ENCODE data around the gene LRRC49.

The LRRC49 gene, protein sequence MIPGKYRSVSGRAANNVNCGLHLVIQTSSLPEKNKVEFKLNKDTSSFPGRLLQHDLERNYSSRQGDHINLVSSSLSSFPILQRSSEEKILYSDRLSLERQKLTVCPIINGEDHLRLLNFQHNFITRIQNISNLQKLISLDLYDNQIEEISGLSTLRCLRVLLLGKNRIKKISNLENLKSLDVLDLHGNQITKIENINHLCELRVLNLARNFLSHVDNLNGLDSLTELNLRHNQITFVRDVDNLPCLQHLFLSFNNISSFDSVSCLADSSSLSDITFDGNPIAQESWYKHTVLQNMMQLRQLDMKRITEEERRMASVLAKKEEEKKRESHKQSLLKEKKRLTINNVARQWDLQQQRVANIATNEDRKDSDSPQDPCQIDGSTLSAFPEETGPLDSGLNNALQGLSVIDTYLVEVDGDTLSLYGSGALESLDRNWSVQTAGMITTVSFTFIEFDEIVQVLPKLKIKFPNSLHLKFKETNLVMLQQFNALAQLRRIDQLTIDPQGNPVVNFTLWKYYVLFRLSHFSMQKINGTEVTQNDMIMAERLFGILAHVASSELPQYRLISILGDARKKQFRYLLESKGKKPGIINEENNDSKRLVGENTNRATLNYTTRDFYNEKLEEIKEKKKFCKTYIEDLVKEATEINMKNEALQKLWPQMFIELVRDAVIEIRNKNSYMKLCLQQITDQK

GRCh38 chr15:70892002-70892911, at the start of gene LRRC49, which contains the start of gene THAP10:
Gene LRRC49 (plus strand): TSS chr15:70892826. CDS start chr15:70892895, 69 bp downstream.
Gene THAP10 (minus strand): TSS chr15:70892433. CDS start chr15:70892272, 161 bp downstream.
- TF ChIP-seq CTCF (IDR thresholded peaks at IDR 0.05; ENCODE audit: borderline replicate concordance, extremely low read depth, low read length, poor library complexity, severe bottlenecking): no peak
- no peak for TF ChIP-seq EZH2 (IDR thresholded peaks at IDR 0.05; ENCODE audit: borderline replicate concordance, low read depth, low read length, severe bottlenecking)
- no peak within 1 kb of the TSS for H3K27ac ChIP-seq (ENCODE audit: low read length)

DNA sequence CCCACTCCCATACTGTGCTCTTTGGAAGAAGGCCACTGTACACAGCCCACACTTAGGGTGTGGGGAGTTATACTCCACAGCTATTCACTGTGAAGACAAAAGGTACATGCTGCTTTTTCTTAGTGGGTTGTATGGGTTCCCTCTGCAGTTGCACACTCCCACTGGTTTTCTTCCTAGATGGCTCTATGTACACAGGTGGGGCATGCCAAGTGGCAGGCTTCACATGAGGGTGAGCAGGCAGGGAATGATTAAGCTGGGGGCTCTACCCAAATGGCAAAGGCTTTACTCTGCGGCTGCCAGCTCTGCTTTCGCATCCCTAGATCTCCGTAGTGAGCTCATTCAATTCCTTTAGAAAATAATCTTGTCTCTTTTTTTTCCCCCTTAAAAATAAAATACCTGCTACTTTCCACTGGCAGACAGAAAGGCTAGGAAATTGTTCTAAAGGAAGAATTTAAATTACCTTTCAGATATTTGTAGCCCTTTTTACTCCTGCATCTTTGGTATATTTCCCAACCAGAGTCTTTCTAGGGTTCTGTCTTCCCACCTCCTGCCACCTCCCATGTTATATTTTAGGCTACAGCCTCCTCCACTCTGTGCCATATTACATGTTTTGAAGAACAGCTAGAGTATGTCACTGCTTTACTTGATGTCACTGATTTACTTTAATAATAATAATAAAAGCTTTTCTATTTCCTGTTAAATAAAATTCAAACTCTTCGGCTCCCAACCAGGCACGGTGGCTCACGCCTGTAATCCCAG, 46.8 kb upstream of the LRRC49 start:
- TF ChIP-seq EZH2 (IDR thresholded peaks at IDR 0.05; ENCODE audit: borderline replicate concordance, low read depth, low read length, severe bottlenecking) (no peak), CTCF (IDR thresholded peaks at IDR 0.05; ENCODE audit: borderline replicate concordance, extremely low read depth, low read length, poor library complexity, severe bottlenecking) (no peak)
- H3K27me3 ChIP-seq (ENCODE audit: insufficient read depth, low read length, poor library complexity): no peaks in the 10 kb centered on the region
- DNase-seq (no peak), ATAC-seq (ENCODE audit: insufficient read depth, low read depth) (no peak)
- no peak overlapping the region for H3K9ac ChIP-seq (ENCODE audit: low read depth, low read length)
- H3K4me2 ChIP-seq (ENCODE audit: insufficient read depth, low read length): no peak overlapping the region
- no peak overlapping the region for H2AFZ ChIP-seq (ENCODE audit: low read depth, low read length)
- H3K9me3 ChIP-seq (ENCODE audit: insufficient read depth, low read length, severe bottlenecking): no peaks in the 10 kb centered on the region
- no peaks in the 10 kb centered on the region for H3K36me3 ChIP-seq (ENCODE audit: insufficient read depth, low read length)
- H3K27ac ChIP-seq (ENCODE audit: low read length): no peak overlapping the region
- H3K4me3 ChIP-seq (ENCODE audit: low read depth in 1 of 2, low read length in 2 of 2): no peak overlapping the region
- H4K20me1 ChIP-seq (ENCODE audit: insufficient read depth, low read length): no peaks in the 10 kb centered on the region
- H3K4me1 ChIP-seq (ENCODE audit: insufficient read depth, low read length): no peaks in the 10 kb centered on the region
- no peaks in the 10 kb centered on the region for H3K79me2 ChIP-seq (ENCODE audit: insufficient read depth, low read length)

More at GRCh38 chr15:70892002-70892911, at the start of gene LRRC49, which contains the start of gene THAP10:
- Histone ChIP-seq H3K27me3 (ENCODE audit: insufficient read depth, low read length, poor library complexity) (no peaks in the 10 kb centered on the region), H2AFZ (ENCODE audit: low read depth, low read length) (no peak within 1 kb of the TSS), H3K4me2 (ENCODE audit: insufficient read depth, low read length) (no peak within 1 kb of the TSS), H3K4me1 (ENCODE audit: insufficient read depth, low read length) (no peaks in the 10 kb centered on the region), H3K79me2 (ENCODE audit: insufficient read depth, low read length) (no peaks in the 10 kb centered on the region), H4K20me1 (ENCODE audit: insufficient read depth, low read length) (no peaks in the 10 kb centered on the region), H3K9ac (ENCODE audit: low read depth, low read length) (no peak within 1 kb of the TSS), H3K9me3 (ENCODE audit: insufficient read depth, low read length, severe bottlenecking) (no peaks in the 10 kb centered on the region), H3K36me3 (ENCODE audit: insufficient read depth, low read length) (no peaks in the 10 kb centered on the region), H3K4me3 (ENCODE audit: low read depth in 1 of 2, low read length in 2 of 2) (no peak within 1 kb of the TSS)
- no peak for DNase-seq
- ATAC-seq (ENCODE audit: insufficient read depth, low read depth): no peak

DNA sequence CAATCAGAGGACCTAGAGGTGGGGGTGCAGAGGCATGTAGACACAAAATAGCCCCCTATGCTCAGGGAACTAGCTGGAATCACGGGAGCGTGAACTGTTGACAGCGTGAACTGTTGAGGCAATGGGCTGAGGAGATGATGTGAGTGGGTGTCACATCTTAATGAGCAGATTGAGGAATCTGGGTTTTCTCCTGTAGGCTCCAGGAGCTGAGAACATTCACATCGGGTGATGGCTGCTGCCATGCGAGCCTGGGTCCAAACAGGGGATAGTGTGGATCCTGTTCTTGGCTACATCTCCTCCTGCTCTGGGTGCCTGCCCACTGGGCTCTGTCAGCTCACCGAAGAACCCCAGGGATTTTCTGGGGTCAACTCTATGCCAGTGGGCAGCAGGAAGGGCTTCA, 40.7 kb upstream of the LRRC49 start:
- ATAC-seq (ENCODE audit: insufficient read depth, low read depth) (no peak), DNase-seq (no peak)
- no peaks in the 10 kb centered on the region for H3K79me2 ChIP-seq (ENCODE audit: insufficient read depth, low read length)
- H3K36me3 ChIP-seq (ENCODE audit: insufficient read depth, low read length): no peaks in the 10 kb centered on the region
- no peak overlapping the region for H3K4me3 ChIP-seq (ENCODE audit: low read depth in 1 of 2, low read length in 2 of 2)
- TF ChIP-seq CTCF (IDR thresholded peaks at IDR 0.05; ENCODE audit: borderline replicate concordance, extremely low read depth, low read length, poor library complexity, severe bottlenecking) (no peak), EZH2 (IDR thresholded peaks at IDR 0.05; ENCODE audit: borderline replicate concordance, low read depth, low read length, severe bottlenecking) (no peak)
- no peaks in the 10 kb centered on the region for H3K27me3 ChIP-seq (ENCODE audit: insufficient read depth, low read length, poor library complexity)
- no peaks in the 10 kb centered on the region for H3K4me1 ChIP-seq (ENCODE audit: insufficient read depth, low read length)
- no peak overlapping the region for H3K9ac ChIP-seq (ENCODE audit: low read depth, low read length)
- H3K9me3 ChIP-seq (ENCODE audit: insufficient read depth, low read length, severe bottlenecking): no peaks in the 10 kb centered on the region
- no peak overlapping the region for H3K27ac ChIP-seq (ENCODE audit: low read length)
- no peaks in the 10 kb centered on the region for H4K20me1 ChIP-seq (ENCODE audit: insufficient read depth, low read length)
- no peak overlapping the region for H3K4me2 ChIP-seq (ENCODE audit: insufficient read depth, low read length)
- no peak overlapping the region for H2AFZ ChIP-seq (ENCODE audit: low read depth, low read length)

Data from DND-41 (cell line).